ENCODE data around the gene DNAJC5G. TPM values are rescaled to one million over a fixed set of nuclear protein-coding genes. Genes with fewer than 3 reads are reported as not detected.

The DNAJC5G gene
- total RNA-seq = 0.47 TPM in 1 of 2 replicates, not detected in the other

GRCh38 chr2:27275211-27276150 is at the start of gene DNAJC5G:
TSS of gene DNAJC5G (plus strand) at chr2:27275433. CDS start at chr2:27276729, 1,296 bp downstream.
- no peak for DNase-seq (ENCODE audit: extremely low read depth, low read depth, low spot score)

DNA sequence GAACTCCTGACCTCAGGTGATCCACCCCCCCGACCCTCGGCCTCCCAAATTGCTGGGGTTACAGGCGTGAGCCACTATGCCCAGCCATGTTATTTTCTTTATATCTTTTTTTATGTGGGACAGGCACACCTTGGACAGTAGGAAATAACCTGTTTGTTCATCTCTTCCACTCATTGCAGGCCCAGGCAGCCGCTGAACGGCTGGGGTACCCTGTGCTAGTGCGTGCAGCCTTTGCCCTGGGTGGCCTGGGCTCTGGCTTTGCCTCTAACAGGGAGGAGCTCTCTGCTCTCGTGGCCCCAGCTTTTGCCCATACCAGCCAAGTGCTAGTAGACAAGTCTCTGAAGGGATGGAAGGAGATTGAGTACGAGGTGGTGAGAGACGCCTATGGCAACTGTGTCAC is 49.7 kb upstream of the DNAJC5G start:
- DNase-seq (ENCODE audit: extremely low read depth, low read depth, low spot score) = no peak

DNA sequence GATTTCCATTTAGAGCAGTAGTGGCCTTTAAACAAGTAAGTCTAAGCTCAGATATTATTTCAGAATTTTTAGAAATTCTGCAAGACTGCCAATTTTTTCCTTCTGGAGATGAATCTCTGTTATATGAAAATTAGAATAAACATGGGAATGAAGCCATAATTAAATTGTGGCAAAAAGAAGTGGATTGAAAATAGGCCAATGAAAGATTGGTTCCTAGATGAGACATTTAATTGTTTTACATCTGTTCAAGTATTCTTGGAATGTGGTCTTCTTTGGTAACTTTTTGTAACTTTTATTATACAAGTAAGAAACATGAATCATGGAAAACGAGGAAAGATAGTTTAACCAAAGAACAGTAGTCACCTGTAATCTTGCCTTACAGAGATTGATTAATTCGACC is 47.7 kb upstream of the DNAJC5G start:
- DNase-seq (ENCODE audit: extremely low read depth, low read depth, low spot score) = no peak

DNA sequence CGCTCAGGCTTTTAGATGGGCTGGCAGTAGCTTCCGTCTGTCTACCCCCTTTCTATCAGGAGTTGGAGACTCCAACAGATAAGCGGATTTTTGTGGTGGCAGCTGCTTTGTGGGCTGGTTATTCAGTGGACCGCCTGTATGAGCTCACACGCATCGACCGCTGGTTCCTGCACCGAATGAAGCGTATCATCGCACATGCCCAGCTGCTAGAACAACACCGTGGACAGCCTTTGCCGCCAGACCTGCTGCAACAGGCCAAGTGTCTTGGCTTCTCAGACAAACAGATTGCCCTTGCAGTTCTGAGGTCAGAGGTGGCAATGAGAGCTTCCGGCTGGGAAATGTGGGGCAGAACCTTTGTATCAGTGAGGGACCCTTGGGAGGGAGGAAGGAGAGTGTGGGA is 43.3 kb upstream of the DNAJC5G start:
- DNase-seq (ENCODE audit: extremely low read depth, low read depth, low spot score) = no peak

DNA sequence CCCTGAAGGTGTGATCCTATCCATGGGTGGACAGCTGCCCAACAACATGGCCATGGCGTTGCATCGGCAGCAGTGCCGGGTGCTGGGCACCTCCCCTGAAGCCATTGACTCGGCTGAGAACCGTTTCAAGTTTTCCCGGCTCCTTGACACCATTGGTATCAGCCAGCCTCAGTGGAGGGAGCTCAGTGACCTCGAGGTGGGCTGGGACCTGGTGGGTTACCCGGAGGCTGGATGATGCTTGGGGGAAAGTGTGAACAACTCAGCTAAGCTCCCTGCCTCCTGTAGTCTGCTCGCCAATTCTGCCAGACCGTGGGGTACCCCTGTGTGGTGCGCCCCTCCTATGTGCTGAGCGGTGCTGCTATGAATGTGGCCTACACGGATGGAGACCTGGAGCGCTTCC is 41.9 kb upstream of the DNAJC5G start:
- DNase-seq (ENCODE audit: extremely low read depth, low read depth, low spot score) = no peak

DNA sequence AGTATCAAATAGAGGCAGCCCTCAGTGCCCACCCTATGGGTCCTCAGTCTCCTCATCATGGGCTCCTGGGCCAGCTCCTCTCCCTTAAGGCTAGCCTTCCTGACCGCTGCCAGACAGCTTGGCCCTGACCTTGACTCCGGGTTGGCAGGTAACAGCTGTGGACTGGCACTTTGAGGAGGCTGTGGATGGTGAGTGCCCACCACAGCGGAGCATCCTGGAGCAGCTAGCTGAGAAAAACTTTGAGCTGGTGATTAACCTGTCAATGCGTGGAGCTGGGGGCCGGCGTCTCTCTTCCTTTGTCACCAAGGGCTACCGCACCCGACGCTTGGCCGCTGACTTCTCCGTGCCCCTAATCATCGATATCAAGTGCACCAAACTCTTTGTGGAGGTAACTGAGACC is 39.1 kb upstream of the DNAJC5G start:
- DNase-seq (ENCODE audit: extremely low read depth, low read depth, low spot score) = no peak

DNA sequence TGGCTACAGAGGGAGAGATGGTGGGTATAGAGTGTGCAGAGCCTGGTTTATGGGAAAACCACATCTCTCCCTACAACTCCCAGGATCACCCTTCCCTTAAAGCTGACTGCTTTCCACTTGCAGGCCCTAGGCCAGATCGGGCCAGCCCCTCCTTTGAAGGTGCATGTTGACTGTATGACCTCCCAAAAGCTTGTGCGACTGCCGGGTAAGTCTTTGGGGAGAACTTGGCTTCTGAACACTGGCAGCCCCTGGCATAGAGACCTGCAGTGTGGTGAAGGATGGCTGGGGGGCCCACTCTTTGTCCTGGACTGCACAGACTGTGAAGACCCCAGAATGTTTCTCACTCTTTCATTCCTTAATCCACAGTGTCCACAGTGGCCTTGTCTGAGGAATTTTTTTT is 38.6 kb upstream of the DNAJC5G start:
- DNase-seq (ENCODE audit: extremely low read depth, low read depth, low spot score) = no peak

DNA sequence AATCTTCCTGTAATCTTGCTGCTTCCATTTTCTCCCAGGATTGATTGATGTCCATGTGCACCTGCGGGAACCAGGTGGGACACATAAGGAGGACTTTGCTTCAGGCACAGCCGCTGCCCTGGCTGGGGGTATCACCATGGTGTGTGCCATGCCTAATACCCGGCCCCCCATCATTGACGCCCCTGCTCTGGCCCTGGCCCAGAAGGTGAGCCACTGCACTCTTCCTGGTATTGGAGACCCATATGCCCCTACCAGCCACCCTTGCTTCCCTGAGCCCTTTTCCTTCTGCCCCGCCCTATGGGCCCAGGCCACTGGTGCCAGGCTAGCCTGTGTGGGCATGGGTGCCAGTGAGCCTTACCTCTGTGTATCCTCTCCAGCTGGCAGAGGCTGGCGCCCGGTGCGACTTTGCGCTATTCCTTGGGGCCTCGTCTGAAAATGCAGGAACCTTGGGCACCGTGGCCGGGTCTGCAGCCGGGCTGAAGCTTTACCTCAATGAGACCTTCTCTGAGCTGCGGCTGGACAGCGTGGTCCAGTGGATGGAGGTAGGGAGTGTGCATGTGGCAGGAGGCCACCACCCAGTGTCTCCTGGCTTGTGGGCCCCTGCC is 37.8 kb upstream of the DNAJC5G start:
- no peak for DNase-seq (ENCODE audit: extremely low read depth, low read depth, low spot score)

GRCh38 chr2:27238976-27239375 is 36.3 kb upstream of the DNAJC5G start:
- no peak for DNase-seq (ENCODE audit: extremely low read depth, low read depth, low spot score)

- DNase-seq (ENCODE audit: extremely low read depth, low read depth, low spot score) = no peak
Observed at GRCh38 chr2:27240406-27240805, 34.8 kb upstream of the DNAJC5G start.

- no peak for DNase-seq (ENCODE audit: extremely low read depth, low read depth, low spot score)
Observed at GRCh38 chr2:27241761-27242613, 33.2 kb upstream of the DNAJC5G start.

DNA sequence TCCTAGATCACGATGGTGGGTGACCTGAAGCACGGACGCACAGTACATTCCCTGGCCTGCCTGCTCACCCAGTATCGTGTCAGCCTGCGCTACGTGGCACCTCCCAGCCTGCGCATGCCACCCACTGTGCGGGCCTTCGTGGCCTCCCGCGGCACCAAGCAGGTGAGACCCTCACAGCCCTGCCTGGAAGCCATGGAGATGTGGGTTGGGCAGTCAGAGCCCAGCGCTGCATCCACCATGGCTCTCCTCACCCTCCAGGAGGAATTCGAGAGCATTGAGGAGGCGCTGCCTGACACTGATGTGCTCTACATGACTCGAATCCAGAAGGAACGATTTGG is 32.6 kb upstream of the DNAJC5G start:
- DNase-seq (ENCODE audit: extremely low read depth, low read depth, low spot score) = no peak

DNA sequence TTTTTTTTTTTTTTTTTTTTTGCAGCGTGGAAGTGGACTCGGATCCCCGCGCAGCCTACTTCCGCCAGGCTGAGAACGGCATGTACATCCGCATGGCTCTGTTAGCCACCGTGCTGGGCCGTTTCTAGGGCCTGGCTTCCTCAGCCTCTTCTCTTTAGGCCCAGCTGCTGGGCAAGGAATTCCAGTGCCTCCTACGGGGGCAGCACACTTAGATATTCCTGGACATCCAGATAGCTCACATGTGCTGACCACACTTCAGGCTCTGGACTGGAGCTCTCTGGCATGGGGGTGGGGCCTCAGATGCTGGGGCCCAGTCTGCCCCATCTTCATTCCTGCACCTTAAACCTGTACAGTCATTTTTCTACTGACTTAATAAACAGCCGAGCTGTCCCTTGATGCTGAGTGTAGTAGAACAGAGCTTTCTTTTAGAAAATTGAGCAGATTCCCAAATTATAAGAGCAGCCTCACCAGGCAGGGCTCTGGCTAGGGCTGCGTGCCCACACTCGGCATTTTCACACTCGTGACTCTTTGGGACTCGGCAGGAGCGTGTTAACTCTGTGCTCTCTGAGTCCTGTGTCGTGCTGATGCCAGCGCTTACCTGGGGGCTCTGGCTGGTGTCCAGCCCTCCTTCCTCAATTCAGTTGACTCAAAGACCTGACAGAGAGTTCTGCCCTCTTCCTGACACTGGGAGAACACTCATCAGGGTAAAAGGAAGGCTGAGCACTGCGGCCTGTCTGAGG is 31.7 kb upstream of the DNAJC5G start:
- DNase-seq (ENCODE audit: extremely low read depth, low read depth, low spot score) = no peak

DNA sequence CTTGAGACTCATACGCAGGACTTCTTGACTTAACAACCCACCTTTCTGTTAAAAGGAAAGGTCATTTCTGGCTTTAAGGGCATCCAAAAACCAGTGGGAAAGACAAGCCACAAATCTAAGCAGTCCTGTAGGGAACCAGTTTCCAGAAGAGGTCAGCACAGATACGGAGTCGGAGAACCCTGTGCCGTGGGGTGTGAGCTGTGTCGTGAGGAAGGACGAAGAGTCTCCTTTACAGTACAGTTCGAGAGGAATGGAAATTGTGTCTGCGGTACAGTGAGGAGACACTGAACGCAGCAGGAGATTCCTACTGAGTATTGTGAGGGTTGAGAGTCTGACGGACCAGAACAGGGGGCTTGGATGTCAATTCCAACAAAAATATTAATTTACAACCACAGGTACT is 30.1 kb upstream of the DNAJC5G start:
- no peak for DNase-seq (ENCODE audit: extremely low read depth, low read depth, low spot score)

- no peak for DNase-seq (ENCODE audit: extremely low read depth, low read depth, low spot score)
Observed at GRCh38 chr2:27245626-27246025, 29.6 kb upstream of the DNAJC5G start.

- no peak for DNase-seq (ENCODE audit: extremely low read depth, low read depth, low spot score)
Observed at GRCh38 chr2:27247893-27248292, 27.3 kb upstream of the DNAJC5G start.

GRCh38 chr2:27249159-27249890 is 25.9 kb upstream of the DNAJC5G start:
- no peak for DNase-seq (ENCODE audit: extremely low read depth, low read depth, low spot score)

DNA sequence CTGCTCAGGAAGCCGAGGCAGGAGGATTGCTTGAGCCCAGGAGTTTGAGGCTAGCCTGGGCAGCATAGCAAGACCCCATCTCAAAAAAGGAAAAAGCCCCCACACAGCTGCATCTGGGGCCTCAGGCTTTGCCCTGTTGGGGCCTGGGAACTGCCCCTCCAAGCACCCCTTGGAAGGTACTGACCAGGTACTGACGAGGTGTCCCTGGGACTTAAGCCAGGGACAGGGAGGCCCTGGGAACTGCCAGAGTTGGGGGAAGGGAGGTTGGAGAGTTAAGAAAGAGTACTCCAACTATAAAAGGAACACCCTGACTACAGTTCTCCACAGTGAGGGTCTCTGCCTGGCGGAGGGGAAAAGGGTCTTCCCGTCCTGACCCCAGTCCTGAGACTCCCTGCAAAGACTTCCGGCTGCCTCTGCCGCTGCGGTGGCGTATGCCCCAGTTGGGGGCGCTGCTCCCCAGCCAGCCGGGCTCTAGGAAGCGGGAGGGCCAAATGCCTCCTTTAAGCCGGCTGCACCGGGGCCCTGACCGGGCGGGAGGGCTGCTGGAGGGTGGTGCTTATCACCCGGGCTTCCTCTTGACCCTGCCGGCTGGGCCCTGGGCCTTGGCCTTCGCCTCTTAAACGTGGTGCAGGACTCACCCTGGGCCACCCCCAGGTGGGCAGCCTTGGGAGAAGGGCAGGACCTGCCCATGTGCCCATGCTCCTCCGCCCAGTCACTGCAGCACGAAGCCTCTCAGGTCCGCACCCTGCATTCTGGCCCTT is 25.2 kb upstream of the DNAJC5G start:
- DNase-seq (ENCODE audit: extremely low read depth, low read depth, low spot score) = no peak

- no peak for DNase-seq (ENCODE audit: extremely low read depth, low read depth, low spot score)
Observed at GRCh38 chr2:27250652-27251379, 24.4 kb upstream of the DNAJC5G start.
